ENCODE results near the gene HTN1.
"Not testable (repeated sequence)": the region's sequence is repeated elsewhere in the genome, so short reads cannot be mapped to it uniquely, and the experiment has no call there.

Gene HTN1

GRCh38 chr4:70041652-70042286 lies 8.5 kb upstream of the HTN1 start:
- H3K27ac ChIP-seq (ENCODE audit: low read length): no peak overlapping the region
- H3K79me2 ChIP-seq (ENCODE audit: low read length): no peaks in the 10 kb centered on the region
- H3K9ac ChIP-seq (ENCODE audit: low read length): no peak overlapping the region
- TF ChIP-seq EZH2phosphoT487 (IDR thresholded peaks at IDR 0.05; ENCODE audit: low read depth): no peak
- TF ChIP-seq, protein P1, sequence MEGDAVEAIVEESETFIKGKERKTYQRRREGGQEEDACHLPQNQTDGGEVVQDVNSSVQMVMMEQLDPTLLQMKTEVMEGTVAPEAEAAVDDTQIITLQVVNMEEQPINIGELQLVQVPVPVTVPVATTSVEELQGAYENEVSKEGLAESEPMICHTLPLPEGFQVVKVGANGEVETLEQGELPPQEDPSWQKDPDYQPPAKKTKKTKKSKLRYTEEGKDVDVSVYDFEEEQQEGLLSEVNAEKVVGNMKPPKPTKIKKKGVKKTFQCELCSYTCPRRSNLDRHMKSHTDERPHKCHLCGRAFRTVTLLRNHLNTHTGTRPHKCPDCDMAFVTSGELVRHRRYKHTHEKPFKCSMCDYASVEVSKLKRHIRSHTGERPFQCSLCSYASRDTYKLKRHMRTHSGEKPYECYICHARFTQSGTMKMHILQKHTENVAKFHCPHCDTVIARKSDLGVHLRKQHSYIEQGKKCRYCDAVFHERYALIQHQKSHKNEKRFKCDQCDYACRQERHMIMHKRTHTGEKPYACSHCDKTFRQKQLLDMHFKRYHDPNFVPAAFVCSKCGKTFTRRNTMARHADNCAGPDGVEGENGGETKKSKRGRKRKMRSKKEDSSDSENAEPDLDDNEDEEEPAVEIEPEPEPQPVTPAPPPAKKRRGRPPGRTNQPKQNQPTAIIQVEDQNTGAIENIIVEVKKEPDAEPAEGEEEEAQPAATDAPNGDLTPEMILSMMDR (IDR thresholded peaks at IDR 0.05; ENCODE audit: low read depth, low read length): no peak
- no peaks in the 10 kb centered on the region for H3K9me3 ChIP-seq (ENCODE audit: insufficient read depth, low read length)
- no peak overlapping the region for H3K4me3 ChIP-seq (ENCODE audit: low read length)
- H3K36me3 ChIP-seq (replicated peaks; ENCODE audit: low read depth, low read length): no peaks in the 10 kb centered on the region
- no peaks in the 10 kb centered on the region for H3K27me3 ChIP-seq (ENCODE audit: low read depth, low read length)
- H3K4me1 ChIP-seq (ENCODE audit: low read length): no peaks in the 10 kb centered on the region
- no peak overlapping the region for H3K4me2 ChIP-seq (ENCODE audit: low read length)
- no peaks in the 10 kb centered on the region for H4K20me1 ChIP-seq (ENCODE audit: insufficient read depth, low read length)
- H2AFZ ChIP-seq (ENCODE audit: low read depth, low read length): no peak overlapping the region

DNA sequence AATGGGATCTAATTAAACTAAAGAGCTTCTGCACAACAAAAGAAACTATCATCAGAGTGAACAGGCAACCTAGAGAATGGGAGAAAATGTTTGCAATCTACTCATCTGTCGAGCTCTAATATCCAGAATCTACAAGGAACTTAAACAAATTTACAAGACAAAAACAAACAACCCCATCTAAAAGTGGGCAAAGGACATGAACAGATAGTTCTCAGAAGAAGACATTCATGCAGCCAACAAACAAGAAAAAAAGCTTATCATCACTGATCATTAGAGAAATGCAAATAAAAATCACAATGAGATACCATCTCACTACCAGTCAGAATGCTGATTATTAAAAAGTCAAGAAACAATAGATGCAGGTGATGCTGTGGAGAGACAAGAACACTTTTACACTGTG lies 6.3 kb downstream of the HTN1 start:
- not testable (repeated sequence) for H3K9me3 ChIP-seq (ENCODE audit: insufficient read depth, low read length); H3K4me2 ChIP-seq (ENCODE audit: low read length); H2AFZ ChIP-seq (ENCODE audit: low read depth, low read length); H4K20me1 ChIP-seq (ENCODE audit: insufficient read depth, low read length); H3K9ac ChIP-seq (ENCODE audit: low read length); H3K4me1 ChIP-seq (ENCODE audit: low read length); H3K27ac ChIP-seq (ENCODE audit: low read length); H3K79me2 ChIP-seq (ENCODE audit: low read length); H3K36me3 ChIP-seq (replicated peaks; ENCODE audit: low read depth, low read length); H3K27me3 ChIP-seq (ENCODE audit: low read depth, low read length); H3K4me3 ChIP-seq (ENCODE audit: low read length)

DNA sequence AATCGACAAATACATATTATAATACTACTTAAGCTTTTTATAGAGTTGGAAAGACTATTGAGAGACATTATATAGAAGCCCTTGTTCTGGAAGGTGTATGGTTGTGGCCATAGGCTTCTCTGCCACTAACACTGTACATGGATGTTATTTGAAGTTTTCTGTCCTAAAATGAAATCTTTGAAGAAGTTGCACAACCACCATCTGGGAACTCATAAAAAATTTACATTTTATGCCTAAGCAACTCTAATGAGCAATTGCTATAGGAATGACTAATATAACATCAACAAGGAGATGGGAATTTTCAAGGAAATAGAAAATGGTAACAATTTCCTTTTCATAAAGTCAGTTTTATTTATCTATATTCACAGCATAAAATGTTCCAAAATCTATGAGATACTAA lies 7.4 kb downstream of the HTN1 start:
- H3K9me3 ChIP-seq (ENCODE audit: insufficient read depth, low read length): no peaks in the 10 kb centered on the region
- H3K36me3 ChIP-seq (replicated peaks; ENCODE audit: low read depth, low read length): no peaks in the 10 kb centered on the region
- no peaks in the 10 kb centered on the region for H3K79me2 ChIP-seq (ENCODE audit: low read length)
- no peak overlapping the region for H3K9ac ChIP-seq (ENCODE audit: low read length)
- TF ChIP-seq, protein P1 (IDR thresholded peaks at IDR 0.05; ENCODE audit: low read depth, low read length): no peak
- TF ChIP-seq EZH2phosphoT487 (IDR thresholded peaks at IDR 0.05; ENCODE audit: low read depth): no peak
- no peaks in the 10 kb centered on the region for H3K27me3 ChIP-seq (ENCODE audit: low read depth, low read length)
- H3K4me3 ChIP-seq (ENCODE audit: low read length): no peak overlapping the region
- H3K4me2 ChIP-seq (ENCODE audit: low read length): no peak overlapping the region
- no peak overlapping the region for H2AFZ ChIP-seq (ENCODE audit: low read depth, low read length)
- H3K4me1 ChIP-seq (ENCODE audit: low read length): no peaks in the 10 kb centered on the region
- no peak overlapping the region for H3K27ac ChIP-seq (ENCODE audit: low read length)
- H4K20me1 ChIP-seq (ENCODE audit: insufficient read depth, low read length): no peaks in the 10 kb centered on the region

- Histone ChIP-seq H3K4me2 (ENCODE audit: low read length) (no peak overlapping the region), H3K27ac (ENCODE audit: low read length) (no peak overlapping the region), H3K79me2 (ENCODE audit: low read length) (no peaks in the 10 kb centered on the region), H4K20me1 (ENCODE audit: insufficient read depth, low read length) (no peaks in the 10 kb centered on the region), H3K4me1 (ENCODE audit: low read length) (no peaks in the 10 kb centered on the region), H3K4me3 (ENCODE audit: low read length) (no peak overlapping the region), H3K36me3 (replicated peaks; ENCODE audit: low read depth, low read length) (no peaks in the 10 kb centered on the region), H2AFZ (ENCODE audit: low read depth, low read length) (no peak overlapping the region), H3K9ac (ENCODE audit: low read length) (no peak overlapping the region), H3K27me3 (ENCODE audit: low read depth, low read length) (no peaks in the 10 kb centered on the region), H3K9me3 (ENCODE audit: insufficient read depth, low read length) (no peaks in the 10 kb centered on the region)
- TF ChIP-seq EZH2phosphoT487 (IDR thresholded peaks at IDR 0.05; ENCODE audit: low read depth): no peak
- TF ChIP-seq, protein P1 (IDR thresholded peaks at IDR 0.05; ENCODE audit: low read depth, low read length): no peak
Measured at GRCh38 chr4:70059149-70059548, 8.9 kb downstream of the HTN1 start.
